BE2C (cell line): ENCODE results near the gene RTTN.

Source experiments
- DNase-seq: peaks from one replicate; pipeline ENCODE4 v3.0.0-alpha.2; 2020
- H3K27me3 ChIP-seq: fragments of 250-450 bp; sonication (Bioruptor Pico); 2 replicates; pipeline ENCODE4 v1.5.1; 2020; ENCODE audit warnings: mild to moderate bottlenecking
- H3K36me3 ChIP-seq: fragments of 250-450 bp; sonication (Bioruptor Pico); 2 replicates; pipeline ENCODE4 v1.5.1; 2020; ENCODE audit warnings: mild to moderate bottlenecking
- H3K4me1 ChIP-seq: fragments of 250-450 bp; sonication (Bioruptor Pico); 2 replicates; pipeline ENCODE4 v1.5.1; 2020
- H3K4me3 ChIP-seq: 2 replicates; pipeline ENCODE4 v1.5.1; 2011; ENCODE audit warnings: low read depth, low read length
- H3K9me3 ChIP-seq: fragments of 250-450 bp; sonication (Bioruptor Pico); 2 replicates; pipeline ENCODE4 v1.5.1; 2020
- TF ChIP-seq, protein P1 (sequence below): IDR thresholded peaks from 2 replicates; pipeline ENCODE4 v1.5.1; 2012; ENCODE audit warnings: mild to moderate bottlenecking, low read depth, low read length

RTTN gene

DNA sequence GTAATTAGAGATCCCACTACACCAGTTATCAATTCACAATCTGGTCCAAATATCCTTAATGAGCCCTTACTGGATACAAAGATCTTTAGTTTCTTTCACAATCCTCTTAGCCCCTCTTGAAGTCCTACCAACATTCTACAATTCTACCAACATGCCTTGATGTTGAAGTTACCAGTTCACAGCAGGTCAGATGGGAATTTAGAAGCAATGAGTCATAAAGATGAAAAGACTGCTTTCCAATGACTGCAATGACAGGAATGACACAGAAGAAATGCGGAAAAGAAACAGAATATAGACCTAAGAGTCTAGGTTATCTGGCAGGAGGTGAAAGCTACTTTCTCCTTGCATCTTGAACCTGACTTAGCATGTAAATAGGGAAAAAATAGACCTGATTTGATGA, 24.5 kb downstream of the RTTN start:
- no peaks in the 10 kb centered on the region for H3K36me3 ChIP-seq
- H3K27me3 ChIP-seq, result no peaks in the 10 kb centered on the region
- H3K9me3 ChIP-seq, result no peaks in the 10 kb centered on the region
- H3K4me1 ChIP-seq, result no peaks in the 10 kb centered on the region
- no peak overlapping the region for H3K4me3 ChIP-seq
- DNase-seq, result no peak
- TF ChIP-seq, protein P1, sequence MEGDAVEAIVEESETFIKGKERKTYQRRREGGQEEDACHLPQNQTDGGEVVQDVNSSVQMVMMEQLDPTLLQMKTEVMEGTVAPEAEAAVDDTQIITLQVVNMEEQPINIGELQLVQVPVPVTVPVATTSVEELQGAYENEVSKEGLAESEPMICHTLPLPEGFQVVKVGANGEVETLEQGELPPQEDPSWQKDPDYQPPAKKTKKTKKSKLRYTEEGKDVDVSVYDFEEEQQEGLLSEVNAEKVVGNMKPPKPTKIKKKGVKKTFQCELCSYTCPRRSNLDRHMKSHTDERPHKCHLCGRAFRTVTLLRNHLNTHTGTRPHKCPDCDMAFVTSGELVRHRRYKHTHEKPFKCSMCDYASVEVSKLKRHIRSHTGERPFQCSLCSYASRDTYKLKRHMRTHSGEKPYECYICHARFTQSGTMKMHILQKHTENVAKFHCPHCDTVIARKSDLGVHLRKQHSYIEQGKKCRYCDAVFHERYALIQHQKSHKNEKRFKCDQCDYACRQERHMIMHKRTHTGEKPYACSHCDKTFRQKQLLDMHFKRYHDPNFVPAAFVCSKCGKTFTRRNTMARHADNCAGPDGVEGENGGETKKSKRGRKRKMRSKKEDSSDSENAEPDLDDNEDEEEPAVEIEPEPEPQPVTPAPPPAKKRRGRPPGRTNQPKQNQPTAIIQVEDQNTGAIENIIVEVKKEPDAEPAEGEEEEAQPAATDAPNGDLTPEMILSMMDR, result no peak

DNA sequence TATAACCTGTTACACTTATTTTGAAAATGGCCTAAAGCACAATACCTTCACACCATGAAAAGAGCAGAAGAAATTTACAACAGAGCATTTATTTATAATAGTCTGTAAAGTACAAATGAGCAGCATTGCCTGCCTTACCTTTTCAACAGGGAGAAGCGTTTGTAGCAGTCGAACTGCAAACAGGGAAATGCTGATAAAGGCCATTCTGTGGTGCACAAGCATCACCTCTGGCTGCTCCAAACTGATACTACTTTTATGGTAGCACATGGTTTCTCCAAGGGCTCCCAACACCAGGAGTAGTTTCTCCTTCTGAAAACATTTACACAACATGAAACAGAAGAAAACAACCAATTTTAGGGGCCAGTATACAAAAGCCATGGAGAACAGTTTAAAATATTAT, 28.9 kb downstream of the RTTN start:
- Histone ChIP-seq H3K4me3 (no peak overlapping the region), H3K36me3 (no peaks in the 10 kb centered on the region), H3K27me3 (no peaks in the 10 kb centered on the region), H3K4me1 (no peaks in the 10 kb centered on the region), H3K9me3 (no peaks in the 10 kb centered on the region)
- no peak for DNase-seq
- TF ChIP-seq, protein P1, result no peak

- Histone ChIP-seq H3K27me3 (no peaks in the 10 kb centered on the region), H3K4me1 (no peaks in the 10 kb centered on the region)
These were observed 30.3 kb downstream of the RTTN start for GRCh38 chr18:70175216-70175615.

DNA sequence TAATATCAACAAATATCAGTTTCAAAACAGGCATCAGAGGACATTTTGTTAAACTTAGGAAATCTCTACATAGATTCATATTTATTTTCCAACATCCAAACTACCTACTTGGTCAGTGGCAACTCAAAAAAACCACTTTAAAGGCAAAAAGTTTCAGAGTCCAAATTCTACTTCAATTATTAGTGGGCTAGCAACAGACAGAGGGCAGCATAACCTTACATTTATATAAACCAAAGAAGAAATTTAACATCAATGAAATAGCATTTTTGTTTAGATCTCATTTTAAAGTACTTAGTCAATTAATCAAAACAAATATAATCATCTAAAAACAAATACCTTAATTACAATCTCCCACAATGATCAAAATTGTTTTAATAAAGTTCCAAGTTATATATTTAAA, 33.3 kb downstream of the RTTN start:
- no peak for DNase-seq
- no peaks in the 10 kb centered on the region for H3K4me1 ChIP-seq
- H3K27me3 ChIP-seq, result no peaks in the 10 kb centered on the region

More at GRCh38 chr18:70175216-70175615, 30.3 kb downstream of the RTTN start:
- Histone ChIP-seq H3K4me3 (no peak overlapping the region), H3K9me3 (no peaks in the 10 kb centered on the region), H3K36me3 (no peaks in the 10 kb centered on the region)
- no peak for DNase-seq
- TF ChIP-seq, protein P1, result no peak

DNA sequence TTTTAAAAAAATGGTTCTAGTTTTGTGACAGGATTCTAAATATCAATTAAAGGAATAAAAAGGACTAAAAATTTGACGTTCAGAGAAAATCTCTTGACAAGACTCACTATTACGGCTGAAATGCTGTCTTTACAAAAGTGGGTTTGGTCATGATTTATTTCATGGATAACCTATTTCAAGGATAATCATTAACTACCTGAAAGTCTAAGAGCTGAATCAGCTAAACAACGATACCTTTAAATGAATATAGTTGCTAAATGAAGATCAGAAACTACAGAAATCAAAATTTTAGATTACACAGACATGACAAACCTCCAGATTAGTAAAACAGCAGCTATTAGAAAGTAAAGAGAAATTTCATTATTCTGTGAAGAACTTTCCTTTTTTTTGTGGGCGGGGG, 35.7 kb downstream of the RTTN start:
- no peak for DNase-seq
- Histone ChIP-seq H3K27me3 (no peaks in the 10 kb centered on the region), H3K4me3 (no peak overlapping the region), H3K36me3 (no peaks in the 10 kb centered on the region), H3K9me3 (no peaks in the 10 kb centered on the region), H3K4me1 (no peaks in the 10 kb centered on the region)
- TF ChIP-seq, protein P1, result no peak

More for the DNA sequence above, 33.3 kb downstream of the RTTN start:
- H3K36me3 ChIP-seq, result no peaks in the 10 kb centered on the region
- TF ChIP-seq, protein P1, result peak; percentile 18
- H3K4me3 ChIP-seq, result no peak overlapping the region
- H3K9me3 ChIP-seq, result no peaks in the 10 kb centered on the region

GRCh38 chr18:70166668-70167067, 38.8 kb downstream of the RTTN start:
- Histone ChIP-seq H3K36me3 (0 out of 2 replicates have a peak, but pooled peaks cover 4% of the 10 kb centered on the region), H3K4me3 (no peak overlapping the region), H3K9me3 (no peaks in the 10 kb centered on the region), H3K27me3 (no peaks in the 10 kb centered on the region), H3K4me1 (no peaks in the 10 kb centered on the region)
- TF ChIP-seq, protein P1, result no peak
- no peak for DNase-seq
